HG02588 (cell line): ENCODE results near the gene CHCHD3.

Experiments used
- ATAC-seq: cut with Tn5 transposase; IDR thresholded peaks from one replicate; pipeline ENCODE4 v1.9.1; 2021; ENCODE audit warnings: mild to moderate bottlenecking, moderate library complexity; ENCODE audit not compliant: unreplicated experiment

The CHCHD3 gene

GRCh38 chr7:133047321-133047720, 34.6 kb downstream of the CHCHD3 start:
- no peak for ATAC-seq

GRCh38 chr7:133044722-133045473, 37.0 kb downstream of the CHCHD3 start:
- ATAC-seq, result no peak

GRCh38 chr7:133040674-133041073, 41.2 kb downstream of the CHCHD3 start:
- ATAC-seq, result no peak

- ATAC-seq, result no peak
Measured at GRCh38 chr7:133040178-133040577, 41.7 kb downstream of the CHCHD3 start.

GRCh38 chr7:133039614-133040013, 42.3 kb downstream of the CHCHD3 start:
- ATAC-seq, result no peak

- ATAC-seq, result no peak
Measured at GRCh38 chr7:133036289-133036688, 45.6 kb downstream of the CHCHD3 start.

- ATAC-seq, result peak; percentile 90
Measured at GRCh38 chr7:133035240-133035639, 46.6 kb downstream of the CHCHD3 start.

GRCh38 chr7:133030346-133030745, 51.5 kb downstream of the CHCHD3 start:
- no peak for ATAC-seq

- ATAC-seq, result no peak
Measured at GRCh38 chr7:133029463-133029862, 52.4 kb downstream of the CHCHD3 start.

GRCh38 chr7:133027397-133027796, 54.5 kb downstream of the CHCHD3 start:
- no peak for ATAC-seq

- no peak for ATAC-seq
Measured at GRCh38 chr7:133026210-133026859, 55.6 kb downstream of the CHCHD3 start.

- no peak for ATAC-seq
Measured at GRCh38 chr7:133025056-133025455, 56.8 kb downstream of the CHCHD3 start.

- no peak for ATAC-seq
Measured at GRCh38 chr7:133024596-133024995, 57.3 kb downstream of the CHCHD3 start.

- ATAC-seq, result no peak
Measured at GRCh38 chr7:133023370-133024071, 58.4 kb downstream of the CHCHD3 start.

- no peak for ATAC-seq
Measured at GRCh38 chr7:133022661-133023060, 59.2 kb downstream of the CHCHD3 start.

- no peak for ATAC-seq
Measured at GRCh38 chr7:133021196-133021595, 60.7 kb downstream of the CHCHD3 start.

- ATAC-seq, result no peak
Measured at GRCh38 chr7:133020496-133020895, 61.4 kb downstream of the CHCHD3 start.

- no peak for ATAC-seq
Measured at GRCh38 chr7:133019590-133019989, 62.3 kb downstream of the CHCHD3 start.

- ATAC-seq, result no peak
Measured at GRCh38 chr7:133016604-133017003, 65.3 kb downstream of the CHCHD3 start.

GRCh38 chr7:133015888-133016287, 66.0 kb downstream of the CHCHD3 start:
- ATAC-seq, result no peak

- no peak for ATAC-seq
Measured at GRCh38 chr7:133011746-133012145, 70.1 kb downstream of the CHCHD3 start.
